GM20431 (cell line): ENCODE data around the gene XPNPEP3.
"Not testable (repeated sequence)": the region's sequence is repeated elsewhere in the genome, so short reads cannot be mapped to it uniquely, and the experiment has no call there.

Experiments used
- in situ Hi-C: fragments of 300-500 bp; cut with MseI, MboI; formaldehyde crosslinking; loops from one replicate; pipeline ENCODE4 v1.15.0; 2020; ENCODE audit warnings: low sequenced_read_pairs; ENCODE audit not compliant: unreplicated experiment

Gene XPNPEP3

GRCh38 chr22:40856513-40857308 lies at the start of gene XPNPEP3, which contains the start of gene ST13:
Gene XPNPEP3, plus strand, starts transcription at chr22:40857148. Its CDS starts 34 bp downstream, at chr22:40857182.
Gene ST13, minus strand, starts transcription at chr22:40856639. Its CDS starts 99 bp downstream, at chr22:40856540.
- in situ Hi-C loops = no loop called here

DNA sequence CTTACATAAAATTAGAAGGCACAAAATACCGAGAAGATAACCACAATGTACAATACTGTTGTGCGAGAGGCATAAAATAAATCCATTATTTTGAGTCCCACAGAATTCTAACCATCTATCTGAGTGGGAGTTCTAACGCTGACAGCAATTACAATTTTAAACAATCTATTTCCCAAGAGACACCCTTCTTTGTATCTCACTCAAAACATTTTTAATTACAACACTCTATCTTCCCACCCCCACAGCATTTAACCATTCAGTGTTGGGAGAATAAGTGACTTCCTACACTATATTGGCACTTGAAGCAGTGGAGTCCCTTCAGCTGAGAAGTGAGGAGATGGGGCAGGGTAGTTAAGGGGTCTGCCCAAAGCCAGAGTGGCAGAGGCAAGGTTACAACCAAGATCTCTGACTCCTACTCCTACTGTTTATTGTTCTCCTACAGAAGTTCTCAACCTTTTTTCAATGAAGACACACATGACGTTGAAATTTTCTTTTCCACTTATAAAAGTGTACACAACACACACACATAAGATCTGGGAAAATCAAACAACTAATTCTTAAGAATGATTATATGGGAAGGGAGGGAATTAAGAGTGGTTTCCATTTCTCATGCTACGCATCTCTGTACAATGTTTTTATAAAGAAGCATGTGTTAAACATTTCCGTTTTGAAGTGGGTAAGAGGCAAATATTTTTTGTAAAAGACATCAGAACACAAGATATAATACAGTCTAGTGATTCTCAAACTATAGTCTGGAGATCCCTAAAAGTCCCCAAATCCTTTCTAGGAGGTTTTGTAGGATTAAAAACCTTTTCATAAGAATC lies 48.7 kb upstream of the XPNPEP3 start:
- in situ Hi-C loops = no loop called here

DNA sequence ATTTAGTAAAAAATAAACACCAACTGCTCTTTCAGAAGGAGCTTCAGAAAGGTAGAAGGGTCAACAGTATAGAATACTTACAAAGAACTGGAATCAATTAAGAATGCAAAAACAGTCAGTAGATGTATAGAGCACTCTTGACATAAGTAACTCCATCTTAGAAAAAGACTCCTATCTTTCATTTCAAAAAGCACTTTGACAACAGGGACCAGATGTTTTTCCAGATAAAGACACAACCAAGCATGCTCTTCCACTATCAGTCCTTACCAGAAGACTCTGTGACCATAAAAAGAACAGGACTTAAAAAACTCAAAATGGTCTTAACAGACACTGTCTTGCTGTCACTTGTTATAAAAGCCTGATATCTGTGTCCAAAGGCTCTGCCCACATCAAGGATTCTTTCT lies 43.0 kb upstream of the XPNPEP3 start:
- in situ Hi-C loops = no loop called here

DNA sequence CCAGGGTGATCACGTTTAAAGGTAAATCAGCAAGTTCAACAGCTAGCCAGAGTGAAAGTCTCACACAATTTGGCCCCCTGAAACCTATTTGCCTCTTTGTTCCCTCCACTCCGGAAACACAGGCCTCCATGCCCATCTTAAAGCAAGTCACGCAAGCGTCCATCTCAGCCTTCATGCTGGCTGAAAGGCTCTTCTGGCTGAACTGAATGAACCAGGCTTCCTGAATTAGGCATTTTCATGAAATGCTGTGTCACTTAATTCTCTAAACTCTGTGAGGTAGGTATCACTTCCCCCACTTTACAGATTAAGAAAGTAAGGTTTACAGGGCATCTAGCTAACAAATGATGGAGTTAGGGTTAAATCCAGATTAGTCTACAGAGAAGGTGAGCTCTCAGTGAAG lies 39.2 kb upstream of the XPNPEP3 start:
- in situ Hi-C loops = no loop called here

- in situ Hi-C loops = no loop called here
Measured at GRCh38 chr22:40818192-40818746, 38.7 kb upstream of the XPNPEP3 start.

DNA sequence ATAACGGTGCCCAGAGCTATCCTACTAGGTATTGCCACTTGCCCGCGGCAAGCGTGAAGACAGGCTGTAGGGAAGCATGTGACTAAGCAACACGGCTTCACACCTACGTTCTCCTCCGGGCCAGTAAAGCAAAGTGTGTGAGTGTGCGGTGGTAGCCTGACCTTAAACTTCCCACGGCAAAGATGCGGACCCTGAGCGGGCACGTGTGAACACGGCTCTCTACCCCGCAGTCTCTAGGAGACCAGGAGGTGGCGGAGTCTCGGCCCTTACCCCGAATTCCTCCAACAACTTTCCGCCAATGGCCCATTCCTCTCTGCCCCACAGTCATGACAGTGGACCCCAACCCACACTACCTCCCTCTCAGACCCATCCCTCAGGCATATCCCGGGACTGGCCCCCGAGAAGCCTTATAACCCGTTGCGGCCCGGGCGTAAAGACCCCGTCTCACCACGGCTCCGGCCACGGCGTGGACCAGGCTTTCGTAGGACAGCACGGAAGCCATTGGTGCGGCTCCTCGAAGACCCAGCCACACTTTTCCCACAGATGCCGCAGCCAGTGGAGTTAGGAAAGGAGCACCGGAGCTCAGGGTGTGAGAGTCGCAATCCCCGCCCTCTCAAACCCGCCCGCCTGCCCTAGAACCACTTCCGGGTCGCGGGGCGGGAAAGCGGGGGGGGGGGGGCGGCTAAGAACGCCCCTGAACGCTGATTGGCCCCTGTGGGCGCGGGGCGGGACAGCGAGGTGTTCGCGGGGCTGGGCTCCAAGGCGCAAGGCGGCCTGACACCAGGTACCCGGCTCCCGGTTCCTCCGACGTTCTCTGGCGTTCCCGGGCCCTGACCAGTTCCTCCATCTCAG lies 38.0 kb upstream of the XPNPEP3 start, which contains the start of gene SLC25A17:
SLC25A17 (minus strand) TSS at position 600 of the 852 bp plus-strand sequence; CDS start at position 502, 98 bp downstream.
- in situ Hi-C loops = no loop called here

GRCh38 chr22:40819599-40820140 lies 37.3 kb upstream of the XPNPEP3 start:
- in situ Hi-C loops = no loop called here

DNA sequence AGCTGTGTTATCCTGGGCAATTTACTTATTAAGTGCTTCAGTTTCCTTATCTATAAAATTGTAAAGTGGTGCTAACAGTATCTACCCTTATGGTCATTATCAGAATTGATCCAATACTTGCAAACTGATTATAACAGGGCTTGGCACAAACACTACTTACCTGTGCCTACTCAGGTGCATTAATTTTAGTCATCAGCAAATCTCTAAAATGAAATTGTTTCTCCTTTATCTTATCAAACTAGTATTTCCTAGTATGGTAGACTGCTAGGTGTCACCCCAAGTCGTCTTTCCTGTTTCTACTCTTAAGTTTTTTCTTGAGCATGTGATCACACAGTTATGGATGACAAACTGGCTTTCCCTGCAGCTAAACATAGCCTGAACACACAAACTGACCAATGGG lies 33.5 kb upstream of the XPNPEP3 start:
- in situ Hi-C loops = no loop called here

DNA sequence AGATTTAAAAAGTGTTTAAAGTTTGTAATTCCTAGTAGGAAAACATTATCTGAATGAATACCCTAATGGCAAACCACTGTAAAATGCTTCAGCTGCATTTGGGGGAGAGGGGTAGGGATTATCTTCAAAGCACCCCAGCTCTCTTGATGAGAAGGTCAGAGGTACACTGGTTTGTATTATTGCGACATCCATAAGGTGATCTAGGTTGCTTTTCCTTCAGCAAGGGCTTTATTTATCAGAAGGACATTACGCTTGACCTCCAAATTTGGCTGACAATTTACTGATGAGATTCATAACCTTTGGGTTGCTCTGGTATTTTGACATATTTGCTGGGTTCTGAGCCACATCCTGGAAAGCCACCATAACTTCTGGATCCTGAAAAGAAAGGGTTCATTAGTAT lies 30.7 kb upstream of the XPNPEP3 start:
- in situ Hi-C loops = not testable (repeated sequence)

DNA sequence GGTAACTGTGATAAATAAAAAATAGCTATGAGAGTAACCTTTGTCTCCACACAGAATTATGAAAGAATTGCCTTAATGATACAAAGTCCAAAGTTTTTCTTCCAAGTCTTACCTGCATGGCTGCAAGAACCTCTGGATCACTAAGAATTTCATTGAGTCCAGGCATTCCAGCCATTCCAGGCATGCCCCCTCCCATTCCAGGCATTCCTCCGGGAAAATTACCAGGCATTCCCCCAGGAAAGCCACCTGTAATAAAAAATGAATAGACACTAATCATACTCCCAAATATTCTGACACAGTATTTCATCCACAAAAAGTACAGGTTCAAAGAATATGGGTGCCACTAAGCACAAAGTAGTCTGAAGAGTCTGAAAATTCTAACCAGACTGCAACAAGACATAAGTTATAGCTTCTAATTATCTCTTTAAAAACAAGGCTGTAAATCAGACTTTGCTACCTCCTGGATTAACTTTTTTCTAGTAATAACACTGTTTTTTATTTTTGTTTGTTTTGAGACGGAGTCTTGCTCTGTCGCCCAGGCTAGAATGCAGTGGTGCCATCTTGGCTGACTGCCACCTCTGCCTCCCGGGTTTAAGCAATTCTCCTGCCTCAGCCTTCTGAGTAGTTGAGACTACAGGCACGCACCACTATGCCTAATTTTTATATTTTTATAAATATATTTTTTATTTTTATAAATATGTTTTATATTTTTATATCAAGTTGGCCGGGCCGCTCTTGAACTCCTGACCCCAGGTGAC lies 29.8 kb upstream of the XPNPEP3 start:
- in situ Hi-C loops = no loop called here

DNA sequence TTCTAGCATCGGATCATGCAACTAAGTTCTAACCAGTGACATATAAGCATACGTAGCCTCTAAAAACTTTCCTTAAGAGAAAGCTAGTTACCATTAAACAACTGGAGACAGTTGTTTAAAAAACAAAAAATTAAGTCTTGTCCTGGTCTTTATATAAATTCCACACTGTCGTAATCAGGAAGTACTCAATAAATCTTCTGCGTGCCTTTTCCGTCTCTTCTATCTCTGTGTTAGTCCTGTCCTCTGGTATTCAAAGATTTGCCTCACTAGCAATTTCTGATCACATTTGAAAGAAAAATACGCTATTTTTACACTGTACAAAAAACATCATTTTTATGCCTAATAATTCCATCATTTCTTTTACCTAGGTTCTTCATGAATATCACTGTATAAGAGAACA lies 27.8 kb upstream of the XPNPEP3 start:
- in situ Hi-C loops = no loop called here

GRCh38 chr22:40834619-40835018 lies 22.3 kb upstream of the XPNPEP3 start:
- in situ Hi-C loops = no loop called here

DNA sequence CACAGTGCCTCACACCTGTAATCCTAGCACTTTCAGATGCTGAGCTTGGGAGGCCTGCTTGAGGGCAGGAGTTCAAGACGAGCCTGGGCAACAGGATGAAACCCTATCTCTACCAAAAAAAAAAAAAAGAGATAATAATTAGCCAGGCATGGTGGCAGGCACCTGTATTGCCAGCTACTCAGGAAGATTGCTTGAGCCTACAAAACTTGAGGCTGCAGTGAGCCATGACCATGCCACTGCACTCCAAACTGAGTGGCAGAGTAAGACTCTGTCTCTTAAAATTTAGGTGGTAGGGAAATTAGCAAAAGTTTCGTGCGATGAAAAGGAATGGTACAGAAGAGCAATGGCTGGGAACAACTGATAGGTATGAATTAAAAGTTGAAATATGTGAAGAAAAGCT lies 18.5 kb upstream of the XPNPEP3 start:
- in situ Hi-C loops = no loop called here

DNA sequence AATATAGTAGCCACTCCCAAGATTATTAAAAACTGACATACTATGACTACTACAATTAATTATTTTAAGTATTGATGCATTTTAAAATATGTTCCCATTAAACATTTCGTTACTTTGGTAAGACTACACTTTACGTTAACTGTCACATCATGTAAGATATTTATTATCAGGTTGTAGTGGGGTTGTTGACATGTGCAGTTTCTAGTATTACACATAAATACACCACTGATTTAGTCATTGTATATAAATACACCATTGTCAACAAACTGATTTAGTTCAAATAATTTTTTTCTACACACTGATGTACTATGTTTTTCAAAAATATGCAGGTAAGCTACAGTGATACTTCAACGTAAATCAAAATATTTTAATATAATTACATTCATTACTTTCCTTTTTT lies 12.0 kb upstream of the XPNPEP3 start:
- in situ Hi-C loops = no loop called here

- in situ Hi-C loops = not testable (repeated sequence)
Measured at GRCh38 chr22:40845816-40846215, 11.1 kb upstream of the XPNPEP3 start.

- in situ Hi-C loops = no loop called here
Measured at GRCh38 chr22:40853333-40853732, 3.6 kb upstream of the XPNPEP3 start.

DNA sequence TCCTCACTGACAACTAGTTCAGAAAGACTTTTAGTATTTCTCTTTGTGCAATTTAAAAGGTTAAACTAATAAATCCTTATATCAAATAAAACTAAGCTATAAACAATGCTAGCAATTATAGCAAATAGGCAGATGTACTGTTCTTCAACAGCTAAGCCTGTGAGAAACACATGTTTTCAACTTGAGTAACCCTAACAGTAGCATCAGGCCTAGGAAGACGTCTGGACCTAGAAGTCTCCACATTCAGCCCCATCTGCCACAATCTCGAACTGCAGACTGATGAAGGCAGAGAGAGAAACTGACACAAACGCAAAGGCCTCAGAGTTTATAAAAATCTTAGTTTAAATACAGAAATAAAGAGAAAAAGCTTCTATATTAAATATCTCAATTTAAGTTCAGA lies 3.0 kb upstream of the XPNPEP3 start:
- in situ Hi-C loops = no loop called here

DNA sequence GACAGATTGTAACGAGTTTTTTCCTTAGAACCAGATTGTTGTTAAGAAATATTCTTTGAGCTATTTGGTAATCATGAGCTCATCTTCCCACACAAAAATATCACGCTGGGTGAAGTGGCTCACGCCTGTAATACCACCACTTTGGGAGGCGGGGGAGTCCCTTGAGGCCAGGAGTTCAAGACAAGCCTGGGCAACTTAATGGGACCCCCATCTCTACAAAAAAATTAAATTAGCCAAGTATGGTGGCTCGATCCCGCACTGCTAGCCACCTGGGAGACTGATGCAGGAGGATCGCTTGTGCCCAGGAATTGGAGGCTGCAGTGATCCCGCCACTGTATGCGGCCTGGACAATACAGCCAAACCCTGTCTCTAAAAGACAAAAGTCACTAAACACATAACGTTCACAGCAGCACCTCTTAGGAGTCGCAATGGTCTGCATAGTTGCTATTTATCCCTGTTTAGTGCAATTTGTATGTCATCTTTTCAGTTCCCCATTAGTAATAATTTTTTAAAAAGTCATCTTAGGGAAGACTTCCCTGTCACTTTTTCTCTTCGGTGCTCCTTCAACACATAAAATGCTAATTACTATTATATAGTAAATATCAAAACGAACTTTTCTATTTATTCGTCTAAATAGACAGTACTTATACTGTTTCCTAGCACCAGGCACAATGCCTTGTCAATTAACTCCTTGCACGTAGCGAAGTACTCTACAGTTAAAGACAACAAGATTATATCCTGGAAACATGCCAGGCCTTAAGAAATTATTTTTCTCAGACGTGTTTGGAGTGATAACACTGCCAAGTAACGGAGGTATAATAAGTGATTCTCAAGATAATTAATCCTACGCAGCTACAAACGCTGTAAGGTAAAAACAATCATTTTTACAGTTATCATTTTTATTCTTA lies 1.6 kb upstream of the XPNPEP3 start:
- in situ Hi-C loops = no loop called here
